Measurements from ENCODE around the gene S100A1. TPM values are rescaled to one million over a fixed set of nuclear protein-coding genes. Genes with fewer than 3 reads are reported as not detected.

The S100A1 gene
- total RNA-seq, 1 experiment from 2014 or later = 1.3 TPM

DNA sequence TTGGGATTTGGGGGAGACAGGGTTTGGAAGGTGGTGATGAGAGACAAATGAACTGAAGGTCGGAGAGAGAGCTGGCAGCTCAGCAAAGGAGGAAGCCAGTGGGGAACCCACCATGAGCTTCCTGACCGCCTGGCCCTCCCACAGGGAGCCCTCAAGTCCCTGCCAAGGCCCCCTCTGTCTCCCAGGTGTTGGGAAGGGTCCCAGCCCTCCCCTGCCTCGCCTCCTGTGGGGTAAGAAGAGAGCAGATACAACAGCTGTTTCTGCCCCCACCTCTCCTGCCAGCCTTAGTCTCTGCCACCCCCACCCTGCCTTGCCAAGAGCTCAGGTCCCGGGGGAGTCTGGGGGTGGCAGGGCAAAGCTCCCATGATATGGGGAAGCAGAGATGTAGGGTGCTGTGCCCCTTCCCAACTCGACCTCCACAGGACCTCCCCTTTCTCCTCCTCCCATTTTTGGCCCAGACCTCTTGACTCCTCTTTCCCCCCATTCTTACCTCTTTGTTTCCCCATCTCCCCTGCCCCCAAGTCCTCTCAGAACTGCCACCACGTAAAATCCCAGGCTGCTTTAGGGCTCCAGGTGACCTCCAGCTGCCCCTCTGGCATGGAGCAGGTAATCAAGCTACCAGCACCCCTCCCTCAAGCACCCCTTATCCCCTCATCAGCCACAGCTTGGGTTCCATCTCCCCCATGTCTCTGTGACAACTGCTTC, 556 bp downstream of the S100A1 start:
- H3K4me1 Mint-ChIP-seq = peaks cover 50% of the 10 kb centered on the region
- no peaks in the 10 kb centered on the region; the same call in 1 of the 2 replicates for H3K9me3 Mint-ChIP-seq
- no peaks in the 10 kb centered on the region for H3K27me3 Mint-ChIP-seq (ENCODE audit: low read depth)
- ATAC-seq (no peak), DNase-seq (ENCODE audit: low spot score) (no peak)
- CTCF ChIA-PET = interaction anchor here (0.6 to 5.1 kb wide), 14 partner anchors 8 to 340 kb away, joined by 3 to 230 read pairs (median 4); partner anchors contain the start of genes S100A14, S100A16 and S100A6
- H3K4me3 Mint-ChIP-seq = no peak overlapping the region
- POLR2A ChIA-PET = interaction anchor here (1.0 to 1.4 kb wide), 2 partner anchors 16 to 90 kb away, joined by 3 to 7 read pairs; partner anchors contain the start of gene S100A16
- TF ChIP-seq RELA (CRISPR knock-in tag; IDR thresholded peaks at IDR 0.05; ENCODE audit: borderline replicate concordance) (no peak), GTF2I (CRISPR knock-in tag; conservative IDR thresholded peaks at IDR 0.05) (no peak), ZMAT4 (CRISPR knock-in tag; IDR thresholded peaks at IDR 0.05) (no peak), FOXJ3 (CRISPR knock-in tag; IDR thresholded peaks at IDR 0.05; ENCODE audit: borderline replicate concordance) (no peak), AR (CRISPR knock-in tag; IDR thresholded peaks at IDR 0.05) (no peak), CBFB (CRISPR knock-in tag; IDR thresholded peaks at IDR 0.05; ENCODE audit: low read depth) (no peak), JUN (CRISPR knock-in tag; IDR thresholded peaks at IDR 0.05) (no peak), ZSCAN18 (CRISPR knock-in tag; IDR thresholded peaks at IDR 0.05) (no peak), ZNF512 (CRISPR knock-in tag; IDR thresholded peaks at IDR 0.05; ENCODE audit: borderline replicate concordance) (no peak), ZNF317 (CRISPR knock-in tag; IDR thresholded peaks at IDR 0.05; ENCODE audit: borderline replicate concordance, low read depth) (no peak), CREB1 (CRISPR knock-in tag; IDR thresholded peaks at IDR 0.05) (no peak), HMGA2 (CRISPR knock-in tag; IDR thresholded peaks at IDR 0.05) (no peak)
- TF ChIP-seq, protein P1, sequence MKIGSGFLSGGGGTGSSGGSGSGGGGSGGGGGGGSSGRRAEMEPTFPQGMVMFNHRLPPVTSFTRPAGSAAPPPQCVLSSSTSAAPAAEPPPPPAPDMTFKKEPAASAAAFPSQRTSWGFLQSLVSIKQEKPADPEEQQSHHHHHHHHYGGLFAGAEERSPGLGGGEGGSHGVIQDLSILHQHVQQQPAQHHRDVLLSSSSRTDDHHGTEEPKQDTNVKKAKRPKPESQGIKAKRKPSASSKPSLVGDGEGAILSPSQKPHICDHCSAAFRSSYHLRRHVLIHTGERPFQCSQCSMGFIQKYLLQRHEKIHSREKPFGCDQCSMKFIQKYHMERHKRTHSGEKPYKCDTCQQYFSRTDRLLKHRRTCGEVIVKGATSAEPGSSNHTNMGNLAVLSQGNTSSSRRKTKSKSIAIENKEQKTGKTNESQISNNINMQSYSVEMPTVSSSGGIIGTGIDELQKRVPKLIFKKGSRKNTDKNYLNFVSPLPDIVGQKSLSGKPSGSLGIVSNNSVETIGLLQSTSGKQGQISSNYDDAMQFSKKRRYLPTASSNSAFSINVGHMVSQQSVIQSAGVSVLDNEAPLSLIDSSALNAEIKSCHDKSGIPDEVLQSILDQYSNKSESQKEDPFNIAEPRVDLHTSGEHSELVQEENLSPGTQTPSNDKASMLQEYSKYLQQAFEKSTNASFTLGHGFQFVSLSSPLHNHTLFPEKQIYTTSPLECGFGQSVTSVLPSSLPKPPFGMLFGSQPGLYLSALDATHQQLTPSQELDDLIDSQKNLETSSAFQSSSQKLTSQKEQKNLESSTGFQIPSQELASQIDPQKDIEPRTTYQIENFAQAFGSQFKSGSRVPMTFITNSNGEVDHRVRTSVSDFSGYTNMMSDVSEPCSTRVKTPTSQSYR (CRISPR knock-in tag; IDR thresholded peaks at IDR 0.05) = no peak
- peaks cover 20% of the 10 kb centered on the region for H3K36me3 Mint-ChIP-seq
- H3K27ac Mint-ChIP-seq = no peak overlapping the region

- Mint-ChIP-seq H3K27ac (peak overlapping the region; percentile 79), H3K36me3 (peaks cover 15% of the 10 kb centered on the region), H3K27me3 (ENCODE audit: low read depth) (no peaks in the 10 kb centered on the region), H3K4me3 (no peak overlapping the region), H3K9me3 (no peaks in the 10 kb centered on the region; the same call in 1 of the 2 replicates), H3K4me1 (peaks cover 45% of the 10 kb centered on the region)
- ChIA-PET CTCF (interaction anchor here (0.8 to 5.1 kb wide), 7 partner anchors 13 to 276 kb away, joined by 3 to 230 read pairs (median 29); partner anchors contain the start of genes S100A14, S100A16 and S100A6), POLR2A (interaction anchor here (1.0 kb wide), 1 partner anchor 17 kb away, joined by 3 read pairs; the partner anchor contains the start of gene S100A16)
- ATAC-seq = no peak
- TF ChIP-seq RORB (CRISPR knock-in tag; IDR thresholded peaks at IDR 0.05) = no peak
- TF ChIP-seq SP1 (CRISPR knock-in tag; conservative IDR thresholded peaks at IDR 0.05) = no peak
- TF ChIP-seq, protein P2, sequence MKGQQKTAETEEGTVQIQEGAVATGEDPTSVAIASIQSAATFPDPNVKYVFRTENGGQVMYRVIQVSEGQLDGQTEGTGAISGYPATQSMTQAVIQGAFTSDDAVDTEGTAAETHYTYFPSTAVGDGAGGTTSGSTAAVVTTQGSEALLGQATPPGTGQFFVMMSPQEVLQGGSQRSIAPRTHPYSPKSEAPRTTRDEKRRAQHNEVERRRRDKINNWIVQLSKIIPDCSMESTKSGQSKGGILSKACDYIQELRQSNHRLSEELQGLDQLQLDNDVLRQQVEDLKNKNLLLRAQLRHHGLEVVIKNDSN (CRISPR knock-in tag; IDR thresholded peaks at IDR 0.05) = no peak
- no peak for TF ChIP-seq TEAD4 (CRISPR knock-in tag; IDR thresholded peaks at IDR 0.05)
- DNase-seq (ENCODE audit: low spot score) = no peak
Measured at GRCh38 chr1:153629343-153629665, 1.1 kb downstream of the S100A1 start.
